Liver (tissue), 3 donors: ENCODE measurements around the gene CELF5.

Source experiments
- ATF3 ChIP-seq: IDR thresholded peaks from 2 replicates; pipeline ENCODE4 v1.6.1; 2016; ENCODE audit warnings: antibody characterized with exemption
- CTCF ChIP-seq: fragments of 150-350 bp; IDR thresholded peaks from 2 replicates; pipeline ENCODE4 v1.5.1; 2017; ENCODE audit warnings: improper control_type of control experiment, low read depth, low read length; ENCODE audit not compliant: missing input control
- EGR1 ChIP-seq, 2 donors: IDR thresholded peaks; 2 replicates each; pipeline ENCODE4 v1.6.1; 2016 to 2018; ENCODE audit warnings: antibody characterized with exemption in 2 of 2, low read depth in 2 of 2
- FOXA1 ChIP-seq: IDR thresholded peaks from 2 replicates; pipeline ENCODE4 v1.6.1; 2016; ENCODE audit warnings: antibody characterized with exemption
- GABPA ChIP-seq, 2 donors: IDR thresholded peaks in 1 of 2; conservative IDR thresholded peaks in 1 of 2; 2 replicates each; pipeline ENCODE4 v1.6.1; 2016; ENCODE audit warnings: antibody characterized with exemption in 2 of 2, mild to moderate bottlenecking in 1 of 2, moderate library complexity in 1 of 2
- MAX ChIP-seq: IDR thresholded peaks from 2 replicates; pipeline ENCODE4 v1.6.1; 2016; ENCODE audit warnings: antibody characterized with exemption
- RAD21 ChIP-seq, 2 donors: IDR thresholded peaks; 2 replicates each; pipeline ENCODE4 v1.6.1; 2016; ENCODE audit warnings: antibody characterized with exemption in 2 of 2, mild to moderate bottlenecking in 2 of 2
- REST ChIP-seq: IDR thresholded peaks from 2 replicates; pipeline ENCODE4 v1.6.1; 2016; ENCODE audit warnings: antibody characterized with exemption, mild to moderate bottlenecking
- RXRA ChIP-seq, 2 donors: IDR thresholded peaks; 2 replicates each; pipeline ENCODE4 v1.6.1; 2017 to 2018; ENCODE audit warnings: antibody characterized with exemption in 2 of 2, mild to moderate bottlenecking in 1 of 2
- TAF1 ChIP-seq: conservative IDR thresholded peaks from 2 replicates; pipeline ENCODE4 v1.6.1; 2016; ENCODE audit warnings: antibody characterized with exemption, mild to moderate bottlenecking
- YY1 ChIP-seq: IDR thresholded peaks from 2 replicates; pipeline ENCODE4 v1.6.1; 2016; ENCODE audit warnings: antibody characterized with exemption, mild to moderate bottlenecking
- ZBTB33 ChIP-seq: IDR thresholded peaks from 2 replicates; pipeline ENCODE4 v1.6.1; 2016; ENCODE audit warnings: antibody characterized with exemption
- donor health status: healthy.
- donor health status: healthy.

- TF ChIP-seq ZBTB33 (no peak), ATF3 (no peak), CTCF (no peak), RXRA (IDR thresholded peaks at IDR 0.05) (no peak), RAD21 (IDR thresholded peaks at IDR 0.05) (no peak), REST (no peak), GABPA (IDR thresholded peaks at IDR 0.05 in 1 of 2, conservative IDR thresholded peaks at IDR 0.05 in 1 of 2) (no peak), FOXA1 (no peak), MAX (no peak), EGR1 (IDR thresholded peaks at IDR 0.05; ENCODE audit: low read depth in 2 of 2) (no peak), TAF1 (no peak), YY1 (no peak)
These were observed 109.2 kb downstream of the CELF5 start for GRCh38 chr19:3333662-3334061.
